WTC11 (cell line): ENCODE data around the gene ZNF488.

Source experiments
- CTCF ChIP-seq: fragments of 200-600 bp; IDR thresholded peaks from 2 replicates; pipeline ENCODE4 v1.8.0; 2022; ENCODE audit warnings: antibody characterized with exemption
- FOXP1 ChIP-seq: sonication (generic); formaldehyde crosslinking; IDR thresholded peaks from 2 replicates; pipeline ENCODE4 v1.8.0; 2022; ENCODE audit warnings: missing genetic modification reagents, mild to moderate bottlenecking, moderate library complexity, borderline replicate concordance
- GABPB1 ChIP-seq: sonication (generic); formaldehyde crosslinking; IDR thresholded peaks from 2 replicates; pipeline ENCODE4 v1.8.1; 2023; ENCODE audit warnings: mild to moderate bottlenecking, missing genetic modification reagents
- NR2C2 ChIP-seq: sonication (generic); formaldehyde crosslinking; IDR thresholded peaks from 2 replicates; pipeline ENCODE4 v1.8.0; 2022; ENCODE audit warnings: mild to moderate bottlenecking, missing genetic modification reagents
- TCF7 ChIP-seq: sonication (generic); formaldehyde crosslinking; IDR thresholded peaks from 2 replicates; pipeline ENCODE4 v1.8.0; 2022; ENCODE audit warnings: mild to moderate bottlenecking, low read depth, missing genetic modification reagents, moderate library complexity
- USF1 ChIP-seq: sonication (generic); formaldehyde crosslinking; IDR thresholded peaks from 2 replicates; pipeline ENCODE4 v1.8.0; 2022; ENCODE audit warnings: mild to moderate bottlenecking, missing genetic modification reagents

- TF ChIP-seq USF1 (CRISPR knock-in tag): no peak
- TF ChIP-seq CTCF: no peak
- no peak for TF ChIP-seq GABPB1 (CRISPR knock-in tag)
- TF ChIP-seq FOXP1 (CRISPR knock-in tag): no peak
- no peak for TF ChIP-seq TCF7
- TF ChIP-seq NR2C2 (CRISPR knock-in tag): no peak
Observed at GRCh38 chr10:47401210-47401609, 17.1 kb upstream of the ZNF488 start.
